GM12865 (cell line): ENCODE data around the gene WFDC8.

ENCODE experiments used
- DNase-seq: peaks from one replicate; pipeline ENCODE4 v3.0.0; 2010; ENCODE audit warnings: low read depth
- H3K4me3 ChIP-seq: 2 replicates; pipeline ENCODE4 v1.5.1; 2011; ENCODE audit warnings: mild to moderate bottlenecking, low read depth, low read length, control low read depth
- TF ChIP-seq, protein P1 (sequence below): IDR thresholded peaks from 2 replicates; pipeline ENCODE4 v1.5.1; 2011; ENCODE audit warnings: low read length, control low read depth, low read depth, inconsistent platforms; ENCODE audit not compliant: insufficient read depth; ENCODE audit errors: missing control alignments

The WFDC8 gene

DNA sequence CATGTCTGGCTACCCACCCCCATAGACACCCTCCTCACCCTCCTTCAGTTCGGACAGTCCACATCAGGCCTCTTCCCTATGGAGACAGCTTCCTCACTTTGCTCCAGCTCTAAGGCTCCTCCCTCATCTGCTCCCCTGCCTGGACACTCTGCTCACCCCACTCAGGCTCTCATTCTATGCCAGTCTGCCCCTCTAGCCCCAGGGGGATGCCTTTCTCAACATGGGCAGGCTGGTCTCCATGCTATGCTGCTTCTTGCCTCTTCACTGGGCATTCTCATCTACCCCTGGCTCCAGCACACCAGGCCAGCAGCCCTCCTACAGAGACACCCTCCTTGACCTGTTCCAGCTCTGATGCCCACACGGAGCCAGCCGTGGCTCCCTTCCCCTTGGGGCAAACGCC is at the start of gene WFDC8:
Gene WFDC8 (minus strand): TSS at position 101 of the 400 bp plus-strand sequence. CDS start 37 bp downstream, at position 64.
- TF ChIP-seq, protein P1, sequence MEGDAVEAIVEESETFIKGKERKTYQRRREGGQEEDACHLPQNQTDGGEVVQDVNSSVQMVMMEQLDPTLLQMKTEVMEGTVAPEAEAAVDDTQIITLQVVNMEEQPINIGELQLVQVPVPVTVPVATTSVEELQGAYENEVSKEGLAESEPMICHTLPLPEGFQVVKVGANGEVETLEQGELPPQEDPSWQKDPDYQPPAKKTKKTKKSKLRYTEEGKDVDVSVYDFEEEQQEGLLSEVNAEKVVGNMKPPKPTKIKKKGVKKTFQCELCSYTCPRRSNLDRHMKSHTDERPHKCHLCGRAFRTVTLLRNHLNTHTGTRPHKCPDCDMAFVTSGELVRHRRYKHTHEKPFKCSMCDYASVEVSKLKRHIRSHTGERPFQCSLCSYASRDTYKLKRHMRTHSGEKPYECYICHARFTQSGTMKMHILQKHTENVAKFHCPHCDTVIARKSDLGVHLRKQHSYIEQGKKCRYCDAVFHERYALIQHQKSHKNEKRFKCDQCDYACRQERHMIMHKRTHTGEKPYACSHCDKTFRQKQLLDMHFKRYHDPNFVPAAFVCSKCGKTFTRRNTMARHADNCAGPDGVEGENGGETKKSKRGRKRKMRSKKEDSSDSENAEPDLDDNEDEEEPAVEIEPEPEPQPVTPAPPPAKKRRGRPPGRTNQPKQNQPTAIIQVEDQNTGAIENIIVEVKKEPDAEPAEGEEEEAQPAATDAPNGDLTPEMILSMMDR: no peak
- no peak within 1 kb of the TSS for H3K4me3 ChIP-seq
- no peak for DNase-seq

DNA sequence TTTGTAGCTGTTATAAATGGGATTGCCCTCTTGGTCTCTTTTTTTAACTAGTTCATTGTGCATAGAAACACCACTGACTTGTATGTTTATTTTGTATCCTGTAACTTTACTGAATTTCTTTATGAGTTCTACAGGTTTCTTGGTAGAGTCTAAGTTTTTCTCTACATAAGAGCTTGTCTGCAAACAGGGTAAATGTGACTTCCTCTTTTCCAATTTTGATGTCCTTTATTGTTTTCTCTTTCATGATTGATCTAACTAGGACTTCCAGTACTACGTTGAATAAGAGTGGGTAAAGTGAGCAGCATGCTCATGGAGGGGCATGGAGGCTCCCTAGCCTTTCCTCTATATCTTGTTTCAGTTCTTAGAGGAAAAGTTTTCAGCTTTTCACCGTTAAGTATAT is 47.5 kb upstream of the WFDC8 start:
- DNase-seq: no peak
- no peak overlapping the region for H3K4me3 ChIP-seq
- TF ChIP-seq, protein P1: no peak

DNA sequence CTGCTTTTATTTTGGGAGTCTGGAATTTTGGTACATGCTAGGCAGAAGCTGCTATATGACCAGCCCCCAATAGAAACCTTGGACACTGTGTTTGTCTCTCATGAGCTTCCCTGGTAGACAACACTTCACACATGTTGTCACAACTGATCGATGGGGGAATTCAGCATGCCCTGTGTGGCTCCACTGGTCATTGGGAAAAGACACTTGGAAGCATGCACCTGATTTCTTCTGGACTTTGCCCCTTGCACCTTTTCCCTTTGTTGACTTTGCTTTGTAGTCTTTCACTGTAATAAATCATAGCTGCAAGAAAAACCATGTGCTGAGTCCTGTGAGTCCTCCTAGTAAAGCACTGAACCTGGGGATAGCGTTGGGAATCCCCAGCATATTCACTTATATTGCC is 42.5 kb upstream of the WFDC8 start:
- TF ChIP-seq, protein P1: no peak
- H3K4me3 ChIP-seq: no peak overlapping the region
- no peak for DNase-seq

DNA sequence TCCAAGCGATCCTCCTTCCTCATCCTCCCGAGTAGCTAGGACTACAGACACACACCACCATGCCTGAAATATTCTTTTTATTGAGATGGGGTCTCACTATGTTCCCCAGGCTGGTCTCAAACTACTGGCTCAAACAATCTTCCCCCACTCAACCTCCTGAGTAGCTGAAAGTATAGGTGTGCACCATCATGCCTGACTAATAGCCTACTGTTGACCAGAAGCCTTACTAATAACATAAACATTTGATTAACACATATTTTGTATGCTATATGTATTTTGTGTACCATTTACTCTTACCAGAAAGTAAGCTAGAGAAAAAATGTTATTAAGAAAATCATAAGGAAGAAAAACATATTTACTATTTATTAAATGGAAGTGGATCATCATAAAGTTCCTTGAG is 38.5 kb upstream of the WFDC8 start:
- TF ChIP-seq, protein P1: no peak
- H3K4me3 ChIP-seq: no peak overlapping the region
- no peak for DNase-seq

DNA sequence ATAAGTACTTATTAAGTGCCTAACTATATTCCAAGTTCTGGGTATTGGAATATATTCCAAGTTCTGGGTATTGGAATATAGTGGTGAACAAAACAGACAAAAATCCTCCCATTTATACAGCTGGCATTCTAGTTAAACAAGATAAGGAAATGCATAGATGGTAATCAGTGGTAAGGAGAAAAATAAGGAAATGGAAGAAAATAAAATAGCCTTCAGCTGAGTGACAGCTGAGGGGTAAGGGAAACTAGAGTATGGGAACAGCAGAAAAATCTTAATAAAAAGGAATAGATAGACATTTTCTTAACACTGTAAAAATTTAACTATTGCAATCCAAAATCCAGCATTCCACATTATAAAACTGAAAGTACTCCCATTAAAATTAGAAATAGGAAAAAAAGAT is 33.2 kb upstream of the WFDC8 start:
- TF ChIP-seq, protein P1: no peak
- no peak overlapping the region for H3K4me3 ChIP-seq
- no peak for DNase-seq

DNA sequence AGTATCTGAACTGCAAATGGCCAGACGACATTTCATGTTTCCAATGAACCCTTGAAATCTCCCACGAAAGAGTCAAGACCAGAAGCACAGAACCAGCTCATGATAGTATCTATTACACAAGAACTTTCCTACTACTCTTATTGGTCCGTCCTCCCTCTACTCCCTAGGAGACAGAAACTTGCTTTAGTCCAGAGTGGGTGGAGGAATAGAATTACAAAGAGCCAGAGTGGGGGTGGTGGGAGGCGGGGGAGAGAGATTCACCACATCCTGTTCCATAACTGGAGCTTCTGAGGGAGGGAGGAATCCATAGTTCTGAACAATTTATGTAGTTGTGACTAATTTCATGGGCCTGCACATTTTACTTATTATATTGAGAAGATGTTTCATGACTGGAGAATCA is 32.0 kb upstream of the WFDC8 start:
- no peak overlapping the region for H3K4me3 ChIP-seq
- no peak for DNase-seq
- TF ChIP-seq, protein P1: no peak

DNA sequence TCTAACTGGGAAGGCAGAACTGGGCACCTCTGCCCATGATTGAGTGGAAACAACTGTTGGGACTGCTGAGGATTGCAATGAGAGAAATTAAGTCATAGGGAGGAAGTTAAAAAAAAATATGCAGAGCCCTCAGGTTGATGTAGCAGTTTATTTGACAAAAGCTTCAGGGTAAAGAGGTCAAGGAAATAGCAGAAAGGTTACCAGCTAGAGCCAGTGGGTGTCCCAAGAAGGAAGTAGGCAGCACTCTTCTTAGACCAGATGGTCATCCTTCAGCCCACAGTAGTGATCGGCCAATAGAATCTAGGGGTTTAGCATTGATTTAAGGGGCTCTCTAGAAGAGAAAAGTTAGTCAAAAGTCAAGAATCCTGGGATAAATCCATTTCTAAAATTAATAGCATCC is 28.7 kb upstream of the WFDC8 start:
- no peak for DNase-seq
- TF ChIP-seq, protein P1: no peak
- no peak overlapping the region for H3K4me3 ChIP-seq
